Hematopoietic multipotent progenitor cell treated with erythropoietin and hydrocortisone succinate and interleukin-3 and kit ligand, for 17 days (in vitro differentiated cells): ENCODE results near the gene GNRH2.
"Not testable (repeated sequence)": the region's sequence is repeated elsewhere in the genome, so short reads cannot be mapped to it uniquely, and the experiment has no call there.

Experiments
- DNase-seq: peaks from one replicate; pipeline ENCODE4 v3.0.0-alpha.2; 2015; ENCODE audit warnings: low spot score

Gene GNRH2

GRCh38 chr20:3073251-3073643 lies 29.8 kb downstream of the GNRH2 start:
- not testable (repeated sequence) for DNase-seq

- no peak for DNase-seq
Measured at GRCh38 chr20:3074812-3075211, 31.4 kb downstream of the GNRH2 start.

GRCh38 chr20:3075315-3075714 lies 31.9 kb downstream of the GNRH2 start:
- not testable (repeated sequence) for DNase-seq

- DNase-seq = no peak
Measured at GRCh38 chr20:3077618-3078134, 34.3 kb downstream of the GNRH2 start.

GRCh38 chr20:3080939-3081388 lies 37.5 kb downstream of the GNRH2 start:
- DNase-seq = no peak

GRCh38 chr20:3081641-3082040 lies 38.2 kb downstream of the GNRH2 start:
- no peak for DNase-seq

GRCh38 chr20:3082306-3082951 lies 39.0 kb downstream of the GNRH2 start:
- DNase-seq = no peak

- DNase-seq = no peak
Measured at GRCh38 chr20:3082955-3083952, 39.8 kb downstream of the GNRH2 start.

GRCh38 chr20:3084283-3084985 lies 41.0 kb downstream of the GNRH2 start, which contains the start of gene AVP:
Gene AVP (minus strand): TSS chr20:3084724. CDS start chr20:3084674, 50 bp downstream.
- DNase-seq = no peak

- DNase-seq = no peak
Measured at GRCh38 chr20:3084986-3085360, 41.6 kb downstream of the GNRH2 start.

- DNase-seq = no peak
Measured at GRCh38 chr20:3085571-3086072, 42.2 kb downstream of the GNRH2 start.

- no peak for DNase-seq
Measured at GRCh38 chr20:3088031-3088430, 44.6 kb downstream of the GNRH2 start.

- no peak for DNase-seq
Measured at GRCh38 chr20:3090565-3090964, 47.1 kb downstream of the GNRH2 start.

- DNase-seq = no peak
Measured at GRCh38 chr20:3092611-3093379, 49.4 kb downstream of the GNRH2 start.

GRCh38 chr20:3093861-3094361 lies 50.5 kb downstream of the GNRH2 start:
- DNase-seq = no peak

- DNase-seq = no peak
Measured at GRCh38 chr20:3094848-3095629, 51.6 kb downstream of the GNRH2 start.
